Measurements from ENCODE around the gene NRAP.
A peak's percentile ranks its signal among the peaks of the same experiment; 100 is the strongest.

NRAP gene

GRCh38 chr10:113603057-113603777 lies 60.6 kb downstream of the NRAP start:
- no peak for DNase-seq

DNA sequence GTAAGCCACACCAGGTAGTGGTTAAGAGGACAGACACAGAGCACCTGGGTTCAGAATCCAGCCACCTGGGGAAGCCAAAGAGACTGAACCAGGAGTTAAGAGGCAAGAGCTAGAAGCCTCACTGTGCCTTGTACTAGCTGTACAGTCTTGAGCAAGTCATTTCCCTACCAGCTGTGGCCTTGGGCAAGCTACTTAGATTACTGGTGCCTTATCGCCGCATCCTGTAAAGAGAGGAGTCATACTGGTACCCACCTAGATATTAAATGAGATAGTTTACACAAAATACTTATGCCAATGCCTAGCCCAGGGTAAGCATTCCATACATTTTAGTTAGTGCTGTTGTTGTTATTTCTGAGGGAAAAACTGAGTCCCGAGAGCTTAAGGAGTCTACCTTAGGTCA lies 63.3 kb downstream of the NRAP start:
- no peak for DNase-seq

DNA sequence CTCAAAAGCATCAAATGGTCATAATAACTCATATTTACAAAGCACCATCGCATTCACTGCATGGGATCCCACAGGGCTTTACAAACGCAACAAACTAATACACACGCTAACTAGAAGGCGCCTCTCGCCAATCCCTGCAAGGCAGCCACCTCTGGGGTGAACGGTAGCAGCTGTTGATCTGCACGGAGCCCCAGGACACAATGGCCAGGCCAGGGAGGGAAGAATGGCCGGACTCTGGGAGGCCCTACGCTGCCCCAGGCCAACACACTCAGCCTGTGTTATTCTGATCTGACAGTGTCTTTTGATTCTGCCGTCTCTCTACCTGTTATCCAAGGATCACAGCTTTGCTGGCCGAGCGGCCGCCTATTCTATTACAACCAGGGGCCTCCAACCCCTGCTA lies 69.2 kb downstream of the NRAP start:
- no peak for DNase-seq

DNA sequence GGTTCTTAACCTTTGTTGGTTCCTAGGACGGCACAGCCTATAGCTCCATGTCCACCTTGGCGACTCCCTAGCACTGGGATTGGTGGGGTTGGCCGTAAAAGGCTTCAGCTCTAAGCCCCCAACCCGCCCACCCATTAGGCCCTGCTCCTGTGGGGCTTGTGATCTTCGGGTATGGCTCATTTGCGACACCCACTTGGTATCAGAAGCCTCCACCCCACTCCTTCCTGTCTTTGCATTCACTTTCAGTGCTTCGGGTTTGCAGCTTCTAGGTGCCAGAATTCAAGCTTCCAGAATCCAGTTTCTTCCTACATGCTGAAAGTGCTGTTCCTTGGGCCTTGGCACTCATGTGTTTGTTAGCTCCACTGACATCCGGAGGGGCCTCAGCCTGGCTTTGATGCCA lies 71.5 kb downstream of the NRAP start:
- no peak for DNase-seq

GRCh38 chr10:113590581-113590980 lies 73.3 kb downstream of the NRAP start:
- no peak for DNase-seq

DNA sequence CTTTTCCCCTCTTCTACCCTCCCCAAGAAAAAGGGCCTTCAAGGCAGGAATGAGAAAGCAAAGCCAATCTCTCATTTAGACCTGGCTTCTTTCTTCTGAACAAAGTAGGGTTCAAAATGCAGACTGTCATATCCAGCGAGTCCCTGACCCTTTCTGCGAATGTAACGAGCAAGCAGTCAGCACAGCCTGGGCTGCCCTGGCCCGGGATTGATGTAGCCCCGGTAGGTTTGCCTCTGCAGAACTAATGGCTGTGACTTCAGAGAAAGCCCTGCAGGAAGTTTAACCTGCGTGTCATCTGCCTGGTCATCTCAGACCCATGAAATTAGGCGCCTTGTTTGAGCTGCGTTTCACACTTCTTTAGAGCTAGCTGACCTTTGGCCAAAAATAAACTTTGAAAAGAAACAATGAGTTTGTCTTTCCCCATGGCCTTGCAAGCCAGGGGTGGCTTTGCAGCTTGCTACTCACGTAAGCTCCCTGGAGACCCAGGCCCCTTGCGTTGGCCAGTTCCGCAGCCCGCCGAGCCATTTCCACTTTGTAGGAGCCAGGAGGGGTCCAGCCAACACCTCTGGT lies 74.6 kb downstream of the NRAP start:
- no peak for DNase-seq

DNA sequence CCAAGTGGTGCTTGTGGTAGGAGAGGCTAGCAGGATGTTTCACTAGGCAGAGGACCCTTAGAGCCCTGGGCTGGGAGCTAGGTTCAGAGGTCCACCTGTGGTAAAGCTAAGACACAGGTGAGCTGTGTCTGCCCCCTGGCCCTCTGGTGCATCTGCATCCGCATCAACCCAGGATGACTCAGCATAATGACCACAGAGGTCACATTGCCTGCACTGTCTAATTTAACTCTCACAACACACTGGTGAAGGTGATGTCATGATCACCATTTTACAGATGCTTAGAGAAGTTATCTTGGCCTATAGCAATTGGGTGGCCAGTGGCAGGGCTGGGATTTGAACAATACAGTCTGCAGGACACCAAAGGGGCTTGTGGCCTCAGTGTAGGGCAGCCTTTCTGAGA lies 77.9 kb downstream of the NRAP start:
- no peak for DNase-seq

DNA sequence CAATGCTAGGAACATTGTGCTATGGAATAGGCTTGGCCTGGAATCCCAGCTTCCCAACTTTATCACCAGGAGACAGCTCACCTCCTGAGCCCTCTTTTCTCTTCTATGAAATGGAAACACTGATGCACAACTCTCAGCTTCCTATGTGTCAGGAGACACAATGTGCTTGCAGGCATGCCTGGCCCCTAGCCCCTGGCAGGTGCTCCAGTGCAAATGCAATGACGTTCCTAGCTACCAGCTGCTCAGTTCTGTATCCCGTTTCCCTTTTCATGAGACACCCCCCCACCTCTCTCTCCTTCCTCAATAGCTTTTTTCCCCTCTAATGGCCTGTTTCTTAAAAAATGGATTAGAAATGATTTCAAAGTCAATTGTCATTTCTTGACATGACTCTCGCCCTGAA lies 80.3 kb downstream of the NRAP start:
- no peak for DNase-seq

GRCh38 chr10:113581092-113581491 lies 82.7 kb downstream of the NRAP start:
- no peak for DNase-seq

DNA sequence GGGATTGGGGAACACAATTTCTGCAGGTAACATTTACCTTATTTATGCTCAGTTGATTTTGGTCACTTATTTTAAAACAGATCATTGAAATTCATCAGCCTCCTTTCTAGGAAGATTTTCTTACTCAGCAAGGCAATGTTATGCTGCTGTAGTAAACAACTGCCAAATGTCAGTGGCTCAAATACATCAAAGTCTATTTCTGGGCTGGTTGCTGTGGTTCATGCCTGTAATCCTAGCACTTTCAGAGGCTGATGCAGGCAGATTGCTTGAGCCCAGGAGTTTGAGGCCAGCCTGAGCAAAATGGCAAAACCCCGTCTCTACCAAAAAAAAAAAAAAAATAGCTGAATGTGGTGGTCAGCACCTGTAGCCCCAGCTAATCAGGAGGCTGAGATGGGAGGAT lies 85.1 kb downstream of the NRAP start:
- no peak for DNase-seq

DNA sequence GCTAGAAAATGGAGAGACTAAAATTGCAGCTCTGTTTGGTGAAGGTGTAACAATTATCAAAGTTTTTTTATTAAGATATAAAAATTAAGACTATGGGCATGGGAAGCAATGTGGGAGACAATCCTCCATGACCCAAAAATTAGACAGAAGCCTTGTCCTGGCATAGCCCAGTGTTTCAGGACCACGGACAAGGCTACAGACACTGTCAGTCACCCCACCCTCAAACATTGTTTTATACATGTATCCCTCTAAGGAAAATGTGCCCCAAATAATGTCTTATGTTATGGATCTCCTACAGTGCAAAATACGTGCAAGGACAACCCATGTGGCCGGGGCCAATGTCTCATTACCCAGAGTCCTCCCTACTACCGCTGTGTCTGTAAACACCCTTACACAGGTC lies 87.0 kb downstream of the NRAP start:
- DNase-seq: peak; percentile 4 to 9

- no peak for DNase-seq
Measured at GRCh38 chr10:113573368-113573767, 90.5 kb downstream of the NRAP start.

DNA sequence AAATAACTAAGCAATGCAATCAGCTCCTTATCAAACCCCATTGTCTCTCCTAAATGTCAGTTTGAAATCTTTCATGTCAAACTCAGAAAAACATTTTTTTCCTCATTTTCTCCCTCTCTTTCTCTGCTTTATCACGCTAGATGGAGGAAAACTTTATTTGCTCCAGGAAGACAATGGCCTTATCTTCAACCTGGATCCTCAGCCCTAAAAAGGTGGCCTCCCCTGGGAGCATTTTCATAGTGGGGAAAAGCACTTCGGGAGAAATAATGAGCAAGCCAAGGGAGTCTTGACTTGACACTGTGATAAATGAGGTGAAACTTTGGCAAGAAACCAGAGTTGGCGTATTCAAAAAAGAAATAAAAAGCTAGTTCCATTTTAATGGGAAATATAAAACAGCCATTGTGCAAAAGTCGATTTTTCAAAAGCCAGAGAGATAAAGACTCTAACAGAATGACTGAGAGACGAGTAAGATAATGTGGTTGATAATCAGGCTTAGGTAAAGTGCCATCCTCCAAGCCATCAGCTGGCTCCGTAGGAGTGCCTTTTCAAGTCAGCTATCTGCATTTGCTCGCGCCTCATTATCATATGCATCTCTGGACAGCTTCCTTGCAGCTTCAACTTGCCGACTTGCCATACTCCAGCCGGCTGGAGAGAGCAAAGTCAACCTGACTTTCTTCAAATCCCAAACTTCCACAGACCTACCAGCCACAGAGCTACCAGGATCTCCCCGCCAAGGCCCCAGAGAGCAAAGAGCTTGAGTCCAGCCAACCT lies 91.1 kb downstream of the NRAP start:
- no peak for DNase-seq

- DNase-seq: no peak
Measured at GRCh38 chr10:113569576-113569975, 94.3 kb downstream of the NRAP start.

GRCh38 chr10:113566888-113567287 lies 97.0 kb downstream of the NRAP start:
- no peak for DNase-seq

- no peak for DNase-seq
Measured at GRCh38 chr10:113565364-113565763, 98.5 kb downstream of the NRAP start.

- DNase-seq: peak; percentile 73 to 80
Measured at GRCh38 chr10:113563306-113564088, 100.3 kb downstream of the NRAP start.

DNA sequence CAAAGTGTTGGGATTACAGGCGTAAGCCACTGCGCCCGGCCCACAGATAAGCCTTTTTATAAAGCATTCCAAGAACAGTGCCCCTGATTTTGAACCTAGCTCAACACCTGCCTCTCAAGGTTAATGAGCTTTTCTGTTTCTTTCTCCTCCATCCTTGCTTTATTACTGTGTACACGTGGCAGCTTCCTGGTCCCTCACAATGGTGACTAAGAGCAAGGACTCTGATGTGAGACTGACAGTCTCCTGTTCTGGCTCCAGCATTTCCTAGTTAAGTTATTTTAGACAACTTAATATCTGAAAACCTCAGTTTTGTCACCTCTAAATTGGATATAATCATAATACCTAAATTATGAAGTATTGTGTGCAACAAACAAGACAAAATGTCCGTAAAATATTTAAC lies 101.1 kb downstream of the NRAP start:
- no peak for DNase-seq

GRCh38 chr10:113562069-113562468 lies 101.8 kb downstream of the NRAP start:
- no peak for DNase-seq

DNA sequence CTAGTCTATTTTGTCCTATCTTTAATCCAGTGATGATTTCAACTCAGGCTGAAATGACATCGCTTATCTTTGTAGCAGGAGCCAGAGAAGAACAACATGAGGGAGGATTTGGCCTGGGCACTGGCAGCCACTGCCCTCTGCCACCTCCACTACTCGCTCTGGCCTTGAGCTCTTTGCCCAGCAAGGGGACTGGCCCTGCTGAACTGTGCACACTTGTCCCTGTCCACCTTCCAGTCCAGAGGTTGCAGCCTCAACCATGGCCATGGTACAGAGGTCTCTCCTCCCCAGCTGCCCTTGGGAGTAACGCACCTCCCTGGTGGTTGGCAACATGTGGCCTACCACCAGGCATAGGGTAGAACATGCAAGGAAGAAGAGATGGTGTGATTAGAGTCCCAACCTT lies 102.6 kb downstream of the NRAP start:
- no peak for DNase-seq

- DNase-seq: no peak
Measured at GRCh38 chr10:113560071-113560470, 103.8 kb downstream of the NRAP start.

GRCh38 chr10:113557903-113558321 lies 105.9 kb downstream of the NRAP start:
- no peak for DNase-seq

DNA sequence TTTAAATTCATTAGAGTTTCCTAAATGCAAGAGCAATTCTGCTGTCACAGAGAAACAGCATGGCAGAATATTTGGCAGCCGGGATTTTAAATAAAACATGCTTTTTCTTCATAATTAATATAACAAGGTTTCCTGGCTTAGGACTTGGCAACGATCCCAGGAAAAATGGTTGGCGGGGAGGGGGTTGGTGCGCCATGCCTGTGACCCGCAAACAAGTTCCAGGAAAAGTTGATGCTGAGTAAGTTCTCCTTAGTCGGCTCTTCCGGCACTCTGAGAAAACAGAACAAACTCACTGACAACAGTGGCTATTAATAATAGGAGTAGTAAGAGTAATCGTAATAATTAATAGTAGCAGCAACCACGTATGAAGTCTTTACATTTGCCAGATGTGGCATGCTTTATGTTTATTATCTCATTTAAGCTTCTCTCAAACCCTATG lies 106.4 kb downstream of the NRAP start:
- DNase-seq: no peak

Data from activated CD4-positive, alpha-beta T cell treated with anti-CD3 and anti-CD28 coated beads, Interleukin-2, amount 50 U/mL, for 48 hours (primary cell).